K562 (cell line): Measurements from ENCODE around the gene SH3TC1. TPM values are rescaled to one million over a fixed set of nuclear protein-coding genes. Genes with fewer than 3 reads are reported as not detected.

ENCODE experiments used
- ATAC-seq: fragments of 200-7000 bp; cut with Tn5 transposase; 3 replicates; pipeline ENCODE4 v1.9.1; 2020; ENCODE audit warnings: moderate library complexity
- BruUV-seq: library from RNA; stranded (reverse); fragments of 400-500 nt; replicated peaks from 2 replicates; lab custom pipeline; 2021; lab: Mats Ljungman, UMichigan
- CTCF ChIA-PET: fragments of 300-600 bp; formaldehyde crosslinking; extraction: SDS; loops from one replicate; lab custom pipeline; 2021; ENCODE audit warnings: low intra/inter-chr PET ratio; lab: Yijun Ruan, JAX
- POLR2A ChIA-PET: fragments of 300-600, 350-650 bp; sonication (Branson Sonifier 250); formaldehyde crosslinking; extraction: SDS; loops from one replicate; lab custom pipeline; 2021; ENCODE audit warnings: antibody characterized with exemption, inconsistent platforms; lab: Yijun Ruan, JAX
- DNase-seq, 4 experiments: peaks; one replicate each; pipeline versions ENCODE4 v3.0.0 to v3.0.0-alpha.2; 2011 to 2018; ENCODE audit warnings: low spot score in 3 of 4, mixed read lengths in 3 of 4; ENCODE audit errors: extremely low read depth in 1 of 4
- FAIRE-seq: peaks from 2 replicates; lab custom pipeline; 2011; peaks lifted over from hg19 to GRCh38; lab: Jason Lieb, UNC
- H2AFZ ChIP-seq: 2 replicates; pipeline ENCODE4 v1.6.0; 2011; ENCODE audit warnings: low read depth, low read length, control low read depth, inconsistent platforms
- H3K27ac ChIP-seq: fragments of 200-600 bp; 3 replicates; pipeline ENCODE4 v1.8.0; 2011; ENCODE audit warnings: low read depth, mild to moderate bottlenecking, control low read depth, inconsistent platforms, low read length, moderate library complexity, mixed read lengths; ENCODE audit errors: extremely low read depth
- H3K27me3 ChIP-seq, 2 experiments: fragments of 300-600 bp in 1 of 2; 2 replicates in 1 of 2; 3 replicates in 1 of 2; pipeline versions ENCODE4 v1.6.0 to v1.8.0; 2011; ENCODE audit warnings: inconsistent platforms in 2 of 2, low read length in 2 of 2, mild to moderate bottlenecking in 1 of 2, mixed read lengths in 1 of 2, moderate library complexity in 1 of 2; ENCODE audit not compliant: control insufficient read depth in 2 of 2, insufficient read depth in 2 of 2
- H3K36me3 ChIP-seq: fragments of 300-600 bp; 3 replicates; pipeline ENCODE4 v1.8.0; 2011; ENCODE audit warnings: mild to moderate bottlenecking, low read length, inconsistent platforms; ENCODE audit not compliant: control insufficient read depth, insufficient read depth
- H3K4me1 ChIP-seq, 2 experiments: fragments of 200-600 bp in 1 of 2; replicated peaks in 1 of 2; 2 replicates in 1 of 2; 3 replicates in 1 of 2; pipeline versions ENCODE4 v1.5.1 to v1.8.0; 2011; ENCODE audit warnings: inconsistent platforms in 2 of 2, low read length in 2 of 2, mild to moderate bottlenecking in 1 of 2, mixed read lengths in 1 of 2, moderate library complexity in 1 of 2; ENCODE audit not compliant: control insufficient read depth in 2 of 2, insufficient read depth in 2 of 2
- H3K4me2 ChIP-seq: 2 replicates; pipeline ENCODE4 v1.6.1; 2011; ENCODE audit warnings: low read length, control low read depth, inconsistent platforms, mixed read lengths; ENCODE audit not compliant: insufficient read depth
- H3K4me3 ChIP-seq: fragments of 200-600 bp; sonication (generic), shearing (Covaris generic); 2 replicates; pipeline ENCODE4 v1.5.1; 2016; ENCODE audit warnings: control low read depth, inconsistent platforms
- H3K79me2 ChIP-seq: fragments of 200-600 bp; 3 replicates; pipeline ENCODE4 v1.8.0; 2011; ENCODE audit warnings: low read length, inconsistent platforms; ENCODE audit not compliant: control insufficient read depth, insufficient read depth
- H3K9ac ChIP-seq, 2 experiments: 2 replicates each; pipeline versions ENCODE4 v1.6.0 to v1.6.1; 2011; ENCODE audit warnings: low read depth in 2 of 2, low read length in 2 of 2, control low read depth in 1 of 2, inconsistent platforms in 1 of 2, mild to moderate bottlenecking in 1 of 2, mixed read lengths in 1 of 2; ENCODE audit not compliant: insufficient read depth in 1 of 2
- H3K9me1 ChIP-seq: one replicate; pipeline ENCODE4 v1.6.0; 2011; ENCODE audit warnings: inconsistent platforms, mild to moderate bottlenecking, low read length, moderate library complexity; ENCODE audit not compliant: control insufficient read depth, insufficient read depth
- H3K9me3 ChIP-seq: replicated peaks from 2 replicates; pipeline ENCODE4 v1.5.1; 2011; ENCODE audit warnings: low read depth, low read length, inconsistent platforms; ENCODE audit not compliant: control insufficient read depth, insufficient read depth
- H4K20me1 ChIP-seq: replicated peaks from 2 replicates; pipeline ENCODE4 v1.6.1; 2011; ENCODE audit warnings: low read length, inconsistent platforms, mixed read lengths; ENCODE audit not compliant: control insufficient read depth, insufficient read depth
- BRF1 ChIP-seq: IDR thresholded peaks from 3 replicates; pipeline ENCODE4 v1.6.1; 2011; ENCODE audit warnings: borderline replicate concordance, mild to moderate bottlenecking; ENCODE audit not compliant: insufficient read length; ENCODE audit errors: extremely low read depth
- C11orf30 ChIP-seq: fragments of 450-650 bp; IDR thresholded peaks from 2 replicates; pipeline ENCODE4 v1.6.1; 2016; ENCODE audit warnings: low read depth, mild to moderate bottlenecking
- HIVEP1 ChIP-seq: fragments of 250-450 bp; sonication (Bioruptor Pico); IDR thresholded peaks from 2 replicates; pipeline ENCODE4 v1.4.0; 2020; ENCODE audit warnings: mild to moderate bottlenecking
- HNRNPUL1 ChIP-seq: fragments of 200-400 bp; formaldehyde crosslinking; IDR thresholded peaks from 2 replicates; pipeline ENCODE4 v1.6.1; 2017; ENCODE audit warnings: low read length
- IRF2 ChIP-seq: sonication (generic); formaldehyde crosslinking; IDR thresholded peaks from 2 replicates; pipeline ENCODE4 v1.8.1; 2022; ENCODE audit warnings: mild to moderate bottlenecking, missing genetic modification reagents
- MTF1 ChIP-seq: fragments of 250-450 bp; sonication (Bioruptor Pico); IDR thresholded peaks from 2 replicates; pipeline ENCODE4 v1.9.0; 2021; ENCODE audit warnings: moderate library complexity, mild to moderate bottlenecking, inconsistent platforms, borderline replicate concordance
- PHB ChIP-seq: fragments of 250-450 bp; sonication (Bioruptor Pico); IDR thresholded peaks from 2 replicates; pipeline ENCODE4 v1.5.0; 2021
- POU5F1 ChIP-seq: fragments of 150-350 bp; IDR thresholded peaks from 2 replicates; pipeline ENCODE4 v1.6.1; 2014; ENCODE audit warnings: borderline replicate concordance, low read length, low read depth, mild to moderate bottlenecking; ENCODE audit not compliant: partially characterized antibody
- RBFOX2 ChIP-seq: fragments of 200-400 bp; formaldehyde crosslinking; IDR thresholded peaks from 2 replicates; pipeline ENCODE4 v1.6.1; 2017; ENCODE audit warnings: low read depth, mild to moderate bottlenecking, low read length, moderate library complexity
- RNF2 ChIP-seq: sonication (generic); IDR thresholded peaks from 2 replicates; pipeline ENCODE4 v1.6.1; 2016
- TBP ChIP-seq: optimal IDR thresholded peaks from 2 replicates; pipeline ENCODE3; 2011; ENCODE audit warnings: low read depth, low read length, improper control_type of control experiment
- ZNF561 ChIP-seq: fragments of 450-650 bp; formaldehyde crosslinking; conservative IDR thresholded peaks from 2 replicates; pipeline ENCODE4 v1.4.0; 2020; ENCODE audit warnings: mild to moderate bottlenecking, moderate library complexity
- ZNF644 ChIP-seq: fragments of 200-800 bp; sonication (Bioruptor generic); IDR thresholded peaks from 2 replicates; pipeline ENCODE4 v1.6.1; 2016; ENCODE audit warnings: low read depth, missing genetic modification characterization, missing compliant biosample characterization
- WGBS: fragments of 100-300 bp; shearing (Covaris generic); methylation state at CpG from one replicate; pipeline ENCODE4 v1.1.6; 2016; ENCODE audit warnings: low coverage, mixed read lengths; ENCODE audit not compliant: insufficient coverage; ENCODE audit errors: missing lambda C conversion rate; 5-methylcytosine and 5-hydroxymethylcytosine counted together
- in situ Hi-C: fragments of 300-500 bp; cut with MboI; formaldehyde crosslinking; loops from 4 replicates; pipeline ENCODE4 v1.15.0; 2018; ENCODE audit warnings: inconsistent platforms, mixed read lengths
- intact Hi-C: fragments of 100-400 bp; cut with micrococcal nuclease; formaldehyde crosslinking; loops from 2 replicates; pipeline ENCODE4 v1.14.2; 2022
- polyA plus RNA-seq, 8 experiments: library from polyadenylated mRNA; depleted of rRNA in 4 of 8; stranded (reverse) in 5 of 8; unstranded in 3 of 8; fragments of >200 nt; fragmentation: Nextera tagmentation in 2 of 8; fragmentation: Illumina TruSeq in 1 of 8; extraction: Ambion mirVana in 2 of 8; extraction: Trizol in 1 of 8; gene quantifications; 2 replicates each; pipeline versions ENCODE4 v1.2.1 to v1.2.3, GENCODE V29; 2011 to 2014; ENCODE audit warnings: inconsistent platforms in 1 of 8, missing spikeins in 1 of 8
- total RNA-seq, 7 experiments: library from RNA; depleted of rRNA in 6 of 7; stranded (reverse); fragments of >200 nt in 6 of 7; fragmentation: Illumina TruSeq in 2 of 7; extraction: Trizol in 2 of 7; gene quantifications; 2 replicates each; pipeline versions ENCODE4 v1.2.1 to v1.2.3, GENCODE V29; 2011 to 2021; ENCODE audit warnings: low replicate concordance in 1 of 7
- TF ChIP-seq, protein P1 (sequence below): IDR thresholded peaks from 3 replicates; pipeline ENCODE4 v1.6.1; 2011; ENCODE audit warnings: borderline replicate concordance, mild to moderate bottlenecking, moderate library complexity; ENCODE audit not compliant: insufficient read length; ENCODE audit errors: extremely low read depth
- TF ChIP-seq, protein P2 (sequence below): fragments of 450-650 bp; IDR thresholded peaks from 2 replicates; pipeline ENCODE4 v1.7.0; 2016; ENCODE audit warnings: borderline replicate concordance
- TF ChIP-seq, protein P3 (sequence below), 2 experiments: IDR thresholded peaks; 2 replicates each; pipeline ENCODE4 v1.6.1; 2011; ENCODE audit warnings: borderline replicate concordance in 1 of 2, control low read depth in 1 of 2, low read depth in 1 of 2, low read length in 1 of 2, mild to moderate bottlenecking in 1 of 2, mixed read lengths in 1 of 2, moderate library complexity in 1 of 2; ENCODE audit not compliant: insufficient read depth in 1 of 2, insufficient read length in 1 of 2, poor library complexity in 1 of 2, severe bottlenecking in 1 of 2; ENCODE audit errors: extremely low read depth in 1 of 2

The SH3TC1 gene
- total and polyA plus RNA-seq, 9 of the 15 experiments (the other 6 are each of a cell fraction or from before 2014, with no cell fraction given): 0.04 to 2.1 (median 0.48) TPM; not detected in 1

DNA sequence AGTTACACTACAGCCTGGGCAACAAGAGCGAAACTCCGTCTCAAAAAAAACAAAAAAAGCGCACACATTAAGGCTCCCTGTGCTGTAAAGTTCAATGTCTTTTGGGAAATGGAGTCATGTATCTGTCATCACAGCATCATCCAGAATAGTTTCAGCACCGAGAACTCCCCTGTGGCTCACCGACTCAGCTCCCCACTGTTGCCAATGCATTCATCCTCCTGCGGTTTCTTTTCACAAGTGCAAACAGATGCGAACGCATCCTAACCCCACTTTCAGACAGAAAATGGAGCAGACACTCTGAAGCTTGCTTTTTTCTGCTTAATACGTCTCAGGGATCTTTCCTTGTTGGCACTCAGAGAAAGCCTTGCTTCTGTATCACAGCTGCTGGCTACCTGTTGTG, 13.8 kb upstream of the SH3TC1 start (continued):
- TF ChIP-seq, protein P1, sequence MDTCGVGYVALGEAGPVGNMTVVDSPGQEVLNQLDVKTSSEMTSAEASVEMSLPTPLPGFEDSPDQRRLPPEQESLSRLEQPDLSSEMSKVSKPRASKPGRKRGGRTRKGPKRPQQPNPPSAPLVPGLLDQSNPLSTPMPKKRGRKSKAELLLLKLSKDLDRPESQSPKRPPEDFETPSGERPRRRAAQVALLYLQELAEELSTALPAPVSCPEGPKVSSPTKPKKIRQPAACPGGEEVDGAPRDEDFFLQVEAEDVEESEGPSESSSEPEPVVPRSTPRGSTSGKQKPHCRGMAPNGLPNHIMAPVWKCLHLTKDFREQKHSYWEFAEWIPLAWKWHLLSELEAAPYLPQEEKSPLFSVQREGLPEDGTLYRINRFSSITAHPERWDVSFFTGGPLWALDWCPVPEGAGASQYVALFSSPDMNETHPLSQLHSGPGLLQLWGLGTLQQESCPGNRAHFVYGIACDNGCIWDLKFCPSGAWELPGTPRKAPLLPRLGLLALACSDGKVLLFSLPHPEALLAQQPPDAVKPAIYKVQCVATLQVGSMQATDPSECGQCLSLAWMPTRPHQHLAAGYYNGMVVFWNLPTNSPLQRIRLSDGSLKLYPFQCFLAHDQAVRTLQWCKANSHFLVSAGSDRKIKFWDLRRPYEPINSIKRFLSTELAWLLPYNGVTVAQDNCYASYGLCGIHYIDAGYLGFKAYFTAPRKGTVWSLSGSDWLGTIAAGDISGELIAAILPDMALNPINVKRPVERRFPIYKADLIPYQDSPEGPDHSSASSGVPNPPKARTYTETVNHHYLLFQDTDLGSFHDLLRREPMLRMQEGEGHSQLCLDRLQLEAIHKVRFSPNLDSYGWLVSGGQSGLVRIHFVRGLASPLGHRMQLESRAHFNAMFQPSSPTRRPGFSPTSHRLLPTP: no peak
- TF ChIP-seq C11orf30: no peak

DNA sequence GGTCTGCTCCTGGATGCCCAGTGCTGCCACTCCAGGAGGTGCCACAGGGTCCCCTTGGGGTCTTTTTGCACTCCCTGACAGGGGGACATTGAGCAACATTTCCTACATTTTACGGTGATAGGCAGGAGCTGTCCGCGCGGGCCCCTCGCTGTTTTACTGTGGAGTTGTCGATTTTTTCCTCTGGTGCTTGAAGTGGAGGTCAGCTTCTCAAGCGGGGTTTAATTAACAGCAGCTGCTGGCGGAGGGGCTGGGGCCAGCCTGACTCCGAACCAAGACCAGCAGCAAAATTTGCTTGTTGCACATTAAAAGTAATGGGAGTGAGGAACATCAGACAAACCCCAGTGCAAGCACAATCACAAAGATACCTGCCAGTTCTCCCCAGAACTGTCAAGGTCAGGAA, 13.2 kb upstream of the SH3TC1 start:
- H3K4me1 ChIP-seq: peaks cover 2 to 41% of the 10 kb centered on the region in 2 experiments; a peak in 2 of 5 replicates
- in situ Hi-C loops: no loop called here

More for the DNA sequence above, 13.2 kb upstream of the SH3TC1 start:
- 16% methylated on average over 7 of the region's 9 CpGs for WGBS
- Histone ChIP-seq H3K9ac (no peak overlapping the region), H3K4me2 (no peak overlapping the region), H3K9me1 (no peaks in the 10 kb centered on the region), H4K20me1 (peaks cover 10% of the 10 kb centered on the region), H3K36me3 (no peaks in the 10 kb centered on the region), H2AFZ (no peak overlapping the region), H3K27ac (no peak overlapping the region), H3K27me3 (peaks cover 5 to 51% of the 10 kb centered on the region in 2 experiments; a peak in 3 of 5 replicates), H3K79me2 (no peaks in the 10 kb centered on the region), H3K4me3 (no peak overlapping the region), H3K9me3 (no peaks in the 10 kb centered on the region; the same call in 1 of the 2 replicates)
- no peak for DNase-seq
- no TSS peak for BruUV-seq
- no peak for FAIRE-seq
- no peak for ATAC-seq
- no peak for TF ChIP-seq ZNF644 (tag)
- TF ChIP-seq HNRNPUL1: no peak
- TF ChIP-seq ZNF561: no peak
- TF ChIP-seq RBFOX2: no peak
- TF ChIP-seq TBP: no peak
- TF ChIP-seq RNF2: no peak
- TF ChIP-seq, protein P2, sequence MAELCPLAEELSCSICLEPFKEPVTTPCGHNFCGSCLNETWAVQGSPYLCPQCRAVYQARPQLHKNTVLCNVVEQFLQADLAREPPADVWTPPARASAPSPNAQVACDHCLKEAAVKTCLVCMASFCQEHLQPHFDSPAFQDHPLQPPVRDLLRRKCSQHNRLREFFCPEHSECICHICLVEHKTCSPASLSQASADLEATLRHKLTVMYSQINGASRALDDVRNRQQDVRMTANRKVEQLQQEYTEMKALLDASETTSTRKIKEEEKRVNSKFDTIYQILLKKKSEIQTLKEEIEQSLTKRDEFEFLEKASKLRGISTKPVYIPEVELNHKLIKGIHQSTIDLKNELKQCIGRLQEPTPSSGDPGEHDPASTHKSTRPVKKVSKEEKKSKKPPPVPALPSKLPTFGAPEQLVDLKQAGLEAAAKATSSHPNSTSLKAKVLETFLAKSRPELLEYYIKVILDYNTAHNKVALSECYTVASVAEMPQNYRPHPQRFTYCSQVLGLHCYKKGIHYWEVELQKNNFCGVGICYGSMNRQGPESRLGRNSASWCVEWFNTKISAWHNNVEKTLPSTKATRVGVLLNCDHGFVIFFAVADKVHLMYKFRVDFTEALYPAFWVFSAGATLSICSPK: no peak
- TF ChIP-seq BRF1: no peak
- no peak for TF ChIP-seq POU5F1
- TF ChIP-seq, protein P3, sequence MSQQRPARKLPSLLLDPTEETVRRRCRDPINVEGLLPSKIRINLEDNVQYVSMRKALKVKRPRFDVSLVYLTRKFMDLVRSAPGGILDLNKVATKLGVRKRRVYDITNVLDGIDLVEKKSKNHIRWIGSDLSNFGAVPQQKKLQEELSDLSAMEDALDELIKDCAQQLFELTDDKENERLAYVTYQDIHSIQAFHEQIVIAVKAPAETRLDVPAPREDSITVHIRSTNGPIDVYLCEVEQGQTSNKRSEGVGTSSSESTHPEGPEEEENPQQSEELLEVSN (IDR thresholded peaks at IDR 0.05; ENCODE audit: borderline replicate concordance in 1 of 2, extremely low read depth in 1 of 2, insufficient read depth in 1 of 2, insufficient read length in 1 of 2, low read depth in 1 of 2, low read length in 1 of 2, poor library complexity in 1 of 2, severe bottlenecking in 1 of 2): no peak
- no peak for TF ChIP-seq MTF1 (CRISPR knock-in tag)
- no peak for TF ChIP-seq IRF2 (CRISPR knock-in tag)
- TF ChIP-seq PHB: no peak
- no peak for TF ChIP-seq HIVEP1
- ChIA-PET CTCF (no interaction called here), POLR2A (no interaction called here)
- intact Hi-C loops: no loop called here
